AG09319 (cell line): Measurements from ENCODE around the gene IFNAR2.

Experiments
- DNase-seq: peaks from one replicate; pipeline ENCODE4 v3.0.0-alpha.2; 2010; ENCODE audit warnings: low read depth; ENCODE audit errors: extremely low read depth
- CTCF ChIP-seq: IDR thresholded peaks from 2 replicates; pipeline ENCODE4 v1.5.1; 2011; ENCODE audit warnings: low read depth, mild to moderate bottlenecking, inconsistent platforms, low read length, moderate library complexity

Gene IFNAR2

GRCh38 chr21:33205476-33205875 is 24.3 kb upstream of the IFNAR2 start:
- no peak for TF ChIP-seq CTCF
- no peak for DNase-seq

GRCh38 chr21:33206771-33207281 is 22.9 kb upstream of the IFNAR2 start:
- no peak for DNase-seq
- TF ChIP-seq CTCF: no peak

GRCh38 chr21:33207449-33208149 is 22.1 kb upstream of the IFNAR2 start:
- TF ChIP-seq CTCF: no peak
- DNase-seq: no peak

GRCh38 chr21:33208534-33208933 is 21.2 kb upstream of the IFNAR2 start:
- TF ChIP-seq CTCF: no peak
- no peak for DNase-seq

GRCh38 chr21:33211305-33211704 is 18.4 kb upstream of the IFNAR2 start:
- TF ChIP-seq CTCF: no peak
- no peak for DNase-seq

GRCh38 chr21:33211732-33212131 is 18.0 kb upstream of the IFNAR2 start:
- no peak for TF ChIP-seq CTCF
- DNase-seq: no peak

GRCh38 chr21:33212159-33212851 is 17.4 kb upstream of the IFNAR2 start:
- TF ChIP-seq CTCF: no peak
- no peak for DNase-seq
